ENCODE data around the gene ADSL. TPM values are rescaled to one million over a fixed set of nuclear protein-coding genes. Genes with fewer than 3 reads are reported as not detected.

ADSL gene
- total RNA-seq, 1 donor from 2014 or later, result 135 TPM

DNA sequence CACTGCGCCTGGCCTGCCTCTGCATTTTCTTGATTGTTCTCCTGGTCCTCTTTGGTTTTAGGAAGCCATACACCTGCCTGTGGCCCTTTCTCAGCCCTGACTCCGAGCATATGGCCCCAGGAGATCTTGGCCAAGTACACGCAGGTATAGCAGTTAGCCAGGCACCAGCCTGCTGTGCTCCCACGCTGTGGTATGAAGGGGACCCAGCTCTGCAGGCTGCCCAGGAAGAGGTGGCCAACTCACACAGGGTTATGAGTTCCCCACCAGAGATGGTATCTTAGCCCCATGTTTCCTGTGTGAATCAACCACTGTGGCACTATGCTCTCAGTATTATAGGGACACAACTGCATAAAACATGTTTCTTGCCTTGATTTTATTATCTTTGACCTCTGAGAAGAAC, 55.2 kb downstream of the ADSL start:
- Histone ChIP-seq H3K27me3 (no peaks in the 10 kb centered on the region), H3K4me3 (no peak overlapping the region), H4K20me1 (ENCODE audit: low read depth) (no peaks in the 10 kb centered on the region), H3K79me2 (ENCODE audit: low read depth) (no peaks in the 10 kb centered on the region), H3K9me3 (ENCODE audit: low read depth) (no peaks in the 10 kb centered on the region), H3K27ac (no peak overlapping the region), H3F3A (ENCODE audit: low read depth) (peaks cover 4% of the 10 kb centered on the region), H3K36me3 (no peaks in the 10 kb centered on the region), H3K4me1 (peaks cover 7% of the 10 kb centered on the region), H3K9ac (no peak overlapping the region), H2AFZ (replicated peaks) (no peak overlapping the region), H3K4me2 (no peak overlapping the region)
- Mint-ChIP-seq H3K4me3 (no peak overlapping the region), H3K27me3 (ENCODE audit: insufficient read depth, low read depth) (peaks cover 2% of the 10 kb centered on the region), H3K9me3 (no peaks in the 10 kb centered on the region), H3K36me3 (peaks cover 26% of the 10 kb centered on the region), H3K4me1 (peaks cover 10% of the 10 kb centered on the region), H3K27ac (no peak overlapping the region)
- TF ChIP-seq EZH2 (IDR thresholded peaks at IDR 0.05) (no peak), EZH2phosphoT487 (IDR thresholded peaks at IDR 0.05) (no peak)
- TF ChIP-seq, protein P1, sequence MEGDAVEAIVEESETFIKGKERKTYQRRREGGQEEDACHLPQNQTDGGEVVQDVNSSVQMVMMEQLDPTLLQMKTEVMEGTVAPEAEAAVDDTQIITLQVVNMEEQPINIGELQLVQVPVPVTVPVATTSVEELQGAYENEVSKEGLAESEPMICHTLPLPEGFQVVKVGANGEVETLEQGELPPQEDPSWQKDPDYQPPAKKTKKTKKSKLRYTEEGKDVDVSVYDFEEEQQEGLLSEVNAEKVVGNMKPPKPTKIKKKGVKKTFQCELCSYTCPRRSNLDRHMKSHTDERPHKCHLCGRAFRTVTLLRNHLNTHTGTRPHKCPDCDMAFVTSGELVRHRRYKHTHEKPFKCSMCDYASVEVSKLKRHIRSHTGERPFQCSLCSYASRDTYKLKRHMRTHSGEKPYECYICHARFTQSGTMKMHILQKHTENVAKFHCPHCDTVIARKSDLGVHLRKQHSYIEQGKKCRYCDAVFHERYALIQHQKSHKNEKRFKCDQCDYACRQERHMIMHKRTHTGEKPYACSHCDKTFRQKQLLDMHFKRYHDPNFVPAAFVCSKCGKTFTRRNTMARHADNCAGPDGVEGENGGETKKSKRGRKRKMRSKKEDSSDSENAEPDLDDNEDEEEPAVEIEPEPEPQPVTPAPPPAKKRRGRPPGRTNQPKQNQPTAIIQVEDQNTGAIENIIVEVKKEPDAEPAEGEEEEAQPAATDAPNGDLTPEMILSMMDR (IDR thresholded peaks at IDR 0.05), result no peak
- no peak for DNase-seq (ENCODE audit: low spot score)

DNA sequence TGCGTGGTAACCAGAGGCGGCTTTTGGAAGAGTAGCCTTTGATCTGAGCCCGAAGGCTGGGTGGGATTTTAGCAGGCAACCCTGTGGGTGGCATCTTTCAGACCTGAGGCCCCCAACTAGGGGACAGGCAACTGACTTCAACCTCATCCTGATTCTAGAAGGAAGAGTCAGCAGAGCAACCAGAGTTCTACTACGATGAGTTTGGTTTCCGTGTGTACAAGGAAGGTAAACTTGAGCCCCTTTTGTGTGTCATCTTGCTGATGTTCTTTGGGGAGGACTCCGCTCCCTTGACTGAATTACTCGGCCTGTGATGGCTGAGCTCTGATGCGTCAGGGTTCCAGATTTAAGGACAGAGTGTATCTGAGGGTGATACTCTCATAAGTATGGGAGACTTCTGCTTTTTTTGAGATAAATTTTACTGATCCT, 55.7 kb downstream of the ADSL start:
- H3K27me3 ChIP-seq, result no peaks in the 10 kb centered on the region
- Mint-ChIP-seq H3K4me3 (no peak overlapping the region), H3K27ac (no peak overlapping the region), H3K9me3 (no peaks in the 10 kb centered on the region), H3K36me3 (peaks cover 26% of the 10 kb centered on the region), H3K27me3 (ENCODE audit: insufficient read depth, low read depth) (peaks cover 2% of the 10 kb centered on the region), H3K4me1 (peaks cover 5% of the 10 kb centered on the region)
- H3K79me2 ChIP-seq (ENCODE audit: low read depth), result no peaks in the 10 kb centered on the region
- H3K9ac ChIP-seq, result no peak overlapping the region
- no peaks in the 10 kb centered on the region for H4K20me1 ChIP-seq (ENCODE audit: low read depth)
- H3K27ac ChIP-seq, result no peak overlapping the region
- TF ChIP-seq EZH2phosphoT487 (IDR thresholded peaks at IDR 0.05) (no peak), EZH2 (IDR thresholded peaks at IDR 0.05) (no peak)
- TF ChIP-seq, protein P1 (IDR thresholded peaks at IDR 0.05), result no peak
- H3K4me1 ChIP-seq, result peaks cover 4% of the 10 kb centered on the region
- H3K9me3 ChIP-seq (ENCODE audit: low read depth), result no peaks in the 10 kb centered on the region
- H2AFZ ChIP-seq (replicated peaks), result no peak overlapping the region
- no peaks in the 10 kb centered on the region for H3K36me3 ChIP-seq
- peaks cover 4% of the 10 kb centered on the region for H3F3A ChIP-seq (ENCODE audit: low read depth)
- DNase-seq (ENCODE audit: low spot score), result no peak
- H3K4me3 ChIP-seq, result no peak overlapping the region
- no peak overlapping the region for H3K4me2 ChIP-seq

DNA sequence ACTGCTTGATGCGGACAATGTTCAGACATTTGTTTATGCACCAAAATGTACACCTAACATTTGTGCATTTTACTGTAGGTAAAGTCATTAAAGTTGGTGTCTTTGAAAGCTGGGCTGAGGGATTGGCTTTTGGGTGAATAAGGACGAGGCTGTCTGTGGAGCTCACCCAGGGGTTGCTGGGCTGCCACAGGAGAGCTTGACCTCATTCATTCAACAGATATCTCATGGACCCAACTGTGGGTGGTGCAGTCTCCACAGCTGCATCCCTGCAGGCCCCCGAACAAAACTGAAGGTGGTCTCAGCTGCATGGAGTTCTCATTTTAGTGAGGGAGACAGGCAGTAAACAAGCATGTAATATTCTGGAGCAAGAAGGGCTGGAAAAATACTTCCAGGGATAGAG, 56.8 kb downstream of the ADSL start:
- Histone ChIP-seq H3K9ac (no peak overlapping the region), H3K4me3 (no peak overlapping the region), H3K27ac (no peak overlapping the region), H3K79me2 (ENCODE audit: low read depth) (no peaks in the 10 kb centered on the region), H3F3A (ENCODE audit: low read depth) (no peaks in the 10 kb centered on the region), H3K27me3 (no peaks in the 10 kb centered on the region), H4K20me1 (ENCODE audit: low read depth) (no peaks in the 10 kb centered on the region), H3K4me1 (no peaks in the 10 kb centered on the region), H3K4me2 (no peak overlapping the region), H3K36me3 (no peaks in the 10 kb centered on the region), H2AFZ (replicated peaks) (no peak overlapping the region), H3K9me3 (ENCODE audit: low read depth) (no peaks in the 10 kb centered on the region)
- H3K4me1 Mint-ChIP-seq, result no peaks in the 10 kb centered on the region
- H3K9me3 Mint-ChIP-seq, result no peaks in the 10 kb centered on the region
- DNase-seq (ENCODE audit: low spot score), result no peak
- H3K4me3 Mint-ChIP-seq, result no peak overlapping the region
- peaks cover 2% of the 10 kb centered on the region for H3K27me3 Mint-ChIP-seq (ENCODE audit: insufficient read depth, low read depth)
- peak overlapping the region; percentile 10 for H3K27ac Mint-ChIP-seq
- peaks cover 28% of the 10 kb centered on the region for H3K36me3 Mint-ChIP-seq
- no peak for TF ChIP-seq EZH2 (IDR thresholded peaks at IDR 0.05)
- TF ChIP-seq EZH2phosphoT487 (IDR thresholded peaks at IDR 0.05), result no peak
- TF ChIP-seq, protein P1 (IDR thresholded peaks at IDR 0.05), result no peak
